ENCODE data around the gene GRHL1.

The GRHL1 gene, protein sequence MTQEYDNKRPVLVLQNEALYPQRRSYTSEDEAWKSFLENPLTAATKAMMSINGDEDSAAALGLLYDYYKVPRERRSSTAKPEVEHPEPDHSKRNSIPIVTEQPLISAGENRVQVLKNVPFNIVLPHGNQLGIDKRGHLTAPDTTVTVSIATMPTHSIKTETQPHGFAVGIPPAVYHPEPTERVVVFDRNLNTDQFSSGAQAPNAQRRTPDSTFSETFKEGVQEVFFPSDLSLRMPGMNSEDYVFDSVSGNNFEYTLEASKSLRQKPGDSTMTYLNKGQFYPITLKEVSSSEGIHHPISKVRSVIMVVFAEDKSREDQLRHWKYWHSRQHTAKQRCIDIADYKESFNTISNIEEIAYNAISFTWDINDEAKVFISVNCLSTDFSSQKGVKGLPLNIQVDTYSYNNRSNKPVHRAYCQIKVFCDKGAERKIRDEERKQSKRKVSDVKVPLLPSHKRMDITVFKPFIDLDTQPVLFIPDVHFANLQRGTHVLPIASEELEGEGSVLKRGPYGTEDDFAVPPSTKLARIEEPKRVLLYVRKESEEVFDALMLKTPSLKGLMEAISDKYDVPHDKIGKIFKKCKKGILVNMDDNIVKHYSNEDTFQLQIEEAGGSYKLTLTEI

GRCh38 chr2:9951522-9952285, at the start of gene GRHL1:
TSS of gene GRHL1 (plus strand) at chr2:9951693. CDS start at chr2:9951834, 141 bp downstream.
- DNase-seq (ENCODE audit: low read depth) = peak; percentile 89
- TF ChIP-seq, protein P1, sequence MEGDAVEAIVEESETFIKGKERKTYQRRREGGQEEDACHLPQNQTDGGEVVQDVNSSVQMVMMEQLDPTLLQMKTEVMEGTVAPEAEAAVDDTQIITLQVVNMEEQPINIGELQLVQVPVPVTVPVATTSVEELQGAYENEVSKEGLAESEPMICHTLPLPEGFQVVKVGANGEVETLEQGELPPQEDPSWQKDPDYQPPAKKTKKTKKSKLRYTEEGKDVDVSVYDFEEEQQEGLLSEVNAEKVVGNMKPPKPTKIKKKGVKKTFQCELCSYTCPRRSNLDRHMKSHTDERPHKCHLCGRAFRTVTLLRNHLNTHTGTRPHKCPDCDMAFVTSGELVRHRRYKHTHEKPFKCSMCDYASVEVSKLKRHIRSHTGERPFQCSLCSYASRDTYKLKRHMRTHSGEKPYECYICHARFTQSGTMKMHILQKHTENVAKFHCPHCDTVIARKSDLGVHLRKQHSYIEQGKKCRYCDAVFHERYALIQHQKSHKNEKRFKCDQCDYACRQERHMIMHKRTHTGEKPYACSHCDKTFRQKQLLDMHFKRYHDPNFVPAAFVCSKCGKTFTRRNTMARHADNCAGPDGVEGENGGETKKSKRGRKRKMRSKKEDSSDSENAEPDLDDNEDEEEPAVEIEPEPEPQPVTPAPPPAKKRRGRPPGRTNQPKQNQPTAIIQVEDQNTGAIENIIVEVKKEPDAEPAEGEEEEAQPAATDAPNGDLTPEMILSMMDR (IDR thresholded peaks at IDR 0.05; ENCODE audit: low read length, missing control alignments) = no peak
- H3K4me3 ChIP-seq (replicated peaks; ENCODE audit: low read depth, low read length) = peak within 1 kb of the TSS; percentile 51

DNA sequence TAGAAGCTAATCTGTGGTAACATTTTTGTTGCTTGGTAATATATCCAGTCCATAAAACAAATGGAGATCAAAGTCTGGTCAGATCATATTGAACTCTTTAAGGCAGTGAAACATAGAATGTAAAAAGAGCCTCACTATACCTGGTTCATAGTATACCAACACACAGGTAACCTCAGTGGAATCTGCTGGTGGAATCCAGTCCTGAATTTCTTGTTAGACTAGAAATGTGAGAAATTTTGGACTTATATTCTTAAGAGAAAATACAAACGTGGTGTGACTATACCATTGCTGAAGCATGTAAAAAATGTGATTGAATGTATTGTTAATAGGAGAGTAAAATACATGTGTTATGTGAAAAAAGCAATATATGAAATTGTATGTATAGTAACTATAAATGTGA, 46.1 kb upstream of the GRHL1 start:
- TF ChIP-seq, protein P1 (IDR thresholded peaks at IDR 0.05; ENCODE audit: low read length, missing control alignments) = no peak
- no peak for DNase-seq (ENCODE audit: low read depth)
- H3K4me3 ChIP-seq (replicated peaks; ENCODE audit: low read depth, low read length) = no peak overlapping the region

- no peak overlapping the region for H3K4me3 ChIP-seq (replicated peaks; ENCODE audit: low read depth, low read length)
- DNase-seq (ENCODE audit: low read depth) = no peak
- TF ChIP-seq, protein P1 (IDR thresholded peaks at IDR 0.05; ENCODE audit: low read length, missing control alignments) = no peak
These were observed 44.1 kb upstream of the GRHL1 start for GRCh38 chr2:9907402-9907801.

DNA sequence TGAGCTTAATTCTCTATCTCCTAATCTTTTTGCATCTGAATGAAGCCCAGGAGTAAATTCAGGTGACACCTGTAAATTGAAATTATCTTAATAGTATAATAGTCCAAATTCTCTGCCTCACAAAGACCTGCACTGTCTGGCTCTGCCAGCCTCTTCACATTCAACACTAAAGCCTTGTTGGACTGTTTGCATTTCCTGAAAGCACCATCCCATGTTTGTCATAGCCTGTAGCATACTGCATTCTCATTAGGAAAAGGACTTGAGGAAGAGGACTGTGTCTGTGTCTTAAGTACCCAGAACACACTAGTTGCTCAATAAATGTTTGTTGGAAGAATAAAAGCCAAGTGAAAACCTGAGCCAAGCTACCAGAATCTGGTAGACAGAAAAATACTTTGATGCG, 42.9 kb upstream of the GRHL1 start:
- no peak overlapping the region for H3K4me3 ChIP-seq (replicated peaks; ENCODE audit: low read depth, low read length)
- no peak for DNase-seq (ENCODE audit: low read depth)
- TF ChIP-seq, protein P1 (IDR thresholded peaks at IDR 0.05; ENCODE audit: low read length, missing control alignments) = no peak

- H3K4me3 ChIP-seq (replicated peaks; ENCODE audit: low read depth, low read length) = no peak overlapping the region
- no peak for DNase-seq (ENCODE audit: low read depth)
- TF ChIP-seq, protein P1 (IDR thresholded peaks at IDR 0.05; ENCODE audit: low read length, missing control alignments) = no peak
These were observed 42.4 kb upstream of the GRHL1 start for GRCh38 chr2:9909106-9909505.

- no peak overlapping the region for H3K4me3 ChIP-seq (replicated peaks; ENCODE audit: low read depth, low read length)
- no peak for DNase-seq (ENCODE audit: low read depth)
- TF ChIP-seq, protein P1 (IDR thresholded peaks at IDR 0.05; ENCODE audit: low read length, missing control alignments) = no peak
These were observed 40.8 kb upstream of the GRHL1 start for GRCh38 chr2:9910699-9911098.

All from fibroblast of pulmonary artery (primary cell).